Measurements from ENCODE around the gene UTS2B.

- TF ChIP-seq BRCA1 (IDR thresholded peaks at IDR 0.05; ENCODE audit: low read depth, low read length) (no peak), CTCF (IDR thresholded peaks at IDR 0.05 in 2 of 3, conservative IDR thresholded peaks at IDR 0.05 in 1 of 3; ENCODE audit: control insufficient read depth in 2 of 3, extremely low read depth in 1 of 3, insufficient read depth in 1 of 3, low read depth in 3 of 3, low read length in 3 of 3) (no peak), CEBPB (IDR thresholded peaks at IDR 0.05; ENCODE audit: borderline replicate concordance in 1 of 2, low read depth in 2 of 2, low read length in 2 of 2) (no peak), TAF1 (IDR thresholded peaks at IDR 0.05; ENCODE audit: borderline replicate concordance, low read depth, low read length) (no peak), ESRRA (IDR thresholded peaks at IDR 0.05; ENCODE audit: low read length) (no peak), NR2C1 (IDR thresholded peaks at IDR 0.05) (no peak)
- TF ChIP-seq, protein P1, sequence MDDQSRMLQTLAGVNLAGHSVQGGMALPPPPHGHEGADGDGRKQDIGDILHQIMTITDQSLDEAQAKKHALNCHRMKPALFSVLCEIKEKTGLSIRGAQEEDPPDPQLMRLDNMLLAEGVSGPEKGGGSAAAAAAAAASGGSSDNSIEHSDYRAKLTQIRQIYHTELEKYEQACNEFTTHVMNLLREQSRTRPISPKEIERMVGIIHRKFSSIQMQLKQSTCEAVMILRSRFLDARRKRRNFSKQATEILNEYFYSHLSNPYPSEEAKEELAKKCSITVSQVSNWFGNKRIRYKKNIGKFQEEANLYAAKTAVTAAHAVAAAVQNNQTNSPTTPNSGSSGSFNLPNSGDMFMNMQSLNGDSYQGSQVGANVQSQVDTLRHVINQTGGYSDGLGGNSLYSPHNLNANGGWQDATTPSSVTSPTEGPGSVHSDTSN (IDR thresholded peaks at IDR 0.05; ENCODE audit: insufficient replicate concordance, low read depth, low read length), result no peak
- TF ChIP-seq, protein P2, sequence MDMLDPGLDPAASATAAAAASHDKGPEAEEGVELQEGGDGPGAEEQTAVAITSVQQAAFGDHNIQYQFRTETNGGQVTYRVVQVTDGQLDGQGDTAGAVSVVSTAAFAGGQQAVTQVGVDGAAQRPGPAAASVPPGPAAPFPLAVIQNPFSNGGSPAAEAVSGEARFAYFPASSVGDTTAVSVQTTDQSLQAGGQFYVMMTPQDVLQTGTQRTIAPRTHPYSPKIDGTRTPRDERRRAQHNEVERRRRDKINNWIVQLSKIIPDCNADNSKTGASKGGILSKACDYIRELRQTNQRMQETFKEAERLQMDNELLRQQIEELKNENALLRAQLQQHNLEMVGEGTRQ (IDR thresholded peaks at IDR 0.05; ENCODE audit: borderline replicate concordance, low read depth, low read length), result no peak
Observed at GRCh38 chr3:191256405-191256804, 73.9 kb downstream of the UTS2B start.
